Neural cell (in vitro differentiated cells): ENCODE results near the gene DNAH8.

ENCODE experiments used
- CTCF ChIP-seq: fragments of 450-650 bp; IDR thresholded peaks from 2 replicates; pipeline ENCODE4 v1.5.1; 2014; ENCODE audit warnings: antibody characterized with exemption, mild to moderate bottlenecking, moderate library complexity; ENCODE audit not compliant: poor library complexity, severe bottlenecking
- EP300 ChIP-seq: fragments of 450-650 bp; conservative IDR thresholded peaks from 2 replicates; pipeline ENCODE4 v1.6.1; 2014; ENCODE audit warnings: antibody characterized with exemption, mild to moderate bottlenecking, moderate library complexity; ENCODE audit not compliant: poor library complexity, severe bottlenecking
- EZH2 ChIP-seq: fragments of 200-600, 300-800 bp; shearing (Covaris generic), sonication (generic); IDR thresholded peaks from 2 replicates; pipeline ENCODE4 v1.6.1; 2014; ENCODE audit warnings: antibody characterized with exemption, low read length, borderline replicate concordance, mild to moderate bottlenecking; ENCODE audit not compliant: insufficient read depth, poor library complexity, severe bottlenecking
- MXI1 ChIP-seq: fragments of 450-650 bp; conservative IDR thresholded peaks from 2 replicates; pipeline ENCODE4 v1.6.1; 2014; ENCODE audit warnings: antibody characterized with exemption, mild to moderate bottlenecking; ENCODE audit not compliant: poor library complexity, severe bottlenecking
- POLR2AphosphoS5 ChIP-seq: IDR thresholded peaks from 2 replicates; pipeline ENCODE4 v1.6.1; 2012
- RAD21 ChIP-seq: fragments of 450-650 bp; conservative IDR thresholded peaks from 2 replicates; pipeline ENCODE4 v1.6.1; 2014; ENCODE audit warnings: antibody characterized with exemption, mild to moderate bottlenecking, moderate library complexity
- REST ChIP-seq: IDR thresholded peaks from 2 replicates; pipeline ENCODE4 v1.6.1; 2012; ENCODE audit warnings: borderline replicate concordance
- TAF1 ChIP-seq: IDR thresholded peaks from 2 replicates; pipeline ENCODE4 v1.6.1; 2012; ENCODE audit warnings: low read depth

GRCh38 chr6:38755874-38756273 is 40.8 kb downstream of the DNAH8 start:
- TF ChIP-seq POLR2AphosphoS5 (no peak), MXI1 (no peak), CTCF (no peak), RAD21 (no peak), TAF1 (no peak), REST (no peak), EP300 (no peak), EZH2 (no peak)
